ENCODE measurements around the gene EDAR.

DNA sequence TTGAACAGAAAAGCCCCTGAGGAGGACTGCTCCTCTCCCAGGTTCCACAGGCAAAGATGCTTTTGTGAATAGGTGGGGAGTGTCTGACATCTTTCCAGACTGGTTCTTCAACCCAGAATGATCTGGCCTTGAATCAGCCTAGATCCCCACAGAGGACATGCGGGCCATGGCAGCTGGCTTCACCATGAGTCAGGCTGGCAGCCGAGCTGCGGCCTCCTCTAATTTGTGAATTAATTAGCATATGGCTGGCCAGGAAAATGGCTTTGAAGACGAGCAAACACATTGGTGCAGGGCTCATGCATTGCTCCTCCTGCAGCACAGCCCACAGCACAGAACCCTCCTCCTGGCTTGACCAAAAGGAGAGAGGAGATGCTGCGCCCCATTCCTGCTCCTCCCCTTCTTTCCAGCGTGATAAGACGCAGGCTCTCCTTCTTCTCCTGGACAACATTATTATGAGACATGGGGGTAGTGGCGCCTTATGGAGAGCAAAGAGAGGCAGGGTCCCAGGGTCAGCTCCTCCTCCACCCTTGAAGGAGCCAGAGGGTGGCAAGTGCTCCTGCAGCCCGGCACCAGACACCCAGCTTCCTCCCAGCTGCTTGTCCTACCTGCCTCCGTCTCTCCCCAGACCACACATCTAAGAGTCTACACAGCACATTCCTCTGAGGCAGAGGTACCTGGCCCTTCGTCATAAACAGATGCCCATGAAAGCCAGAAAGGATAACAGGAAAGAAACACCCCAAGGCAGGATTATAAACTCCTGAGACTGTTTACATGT lies 66.7 kb downstream of the EDAR start:
- TF ChIP-seq, protein P1, sequence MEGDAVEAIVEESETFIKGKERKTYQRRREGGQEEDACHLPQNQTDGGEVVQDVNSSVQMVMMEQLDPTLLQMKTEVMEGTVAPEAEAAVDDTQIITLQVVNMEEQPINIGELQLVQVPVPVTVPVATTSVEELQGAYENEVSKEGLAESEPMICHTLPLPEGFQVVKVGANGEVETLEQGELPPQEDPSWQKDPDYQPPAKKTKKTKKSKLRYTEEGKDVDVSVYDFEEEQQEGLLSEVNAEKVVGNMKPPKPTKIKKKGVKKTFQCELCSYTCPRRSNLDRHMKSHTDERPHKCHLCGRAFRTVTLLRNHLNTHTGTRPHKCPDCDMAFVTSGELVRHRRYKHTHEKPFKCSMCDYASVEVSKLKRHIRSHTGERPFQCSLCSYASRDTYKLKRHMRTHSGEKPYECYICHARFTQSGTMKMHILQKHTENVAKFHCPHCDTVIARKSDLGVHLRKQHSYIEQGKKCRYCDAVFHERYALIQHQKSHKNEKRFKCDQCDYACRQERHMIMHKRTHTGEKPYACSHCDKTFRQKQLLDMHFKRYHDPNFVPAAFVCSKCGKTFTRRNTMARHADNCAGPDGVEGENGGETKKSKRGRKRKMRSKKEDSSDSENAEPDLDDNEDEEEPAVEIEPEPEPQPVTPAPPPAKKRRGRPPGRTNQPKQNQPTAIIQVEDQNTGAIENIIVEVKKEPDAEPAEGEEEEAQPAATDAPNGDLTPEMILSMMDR (IDR thresholded peaks at IDR 0.05; ENCODE audit: insufficient read depth, low read depth, low read length), result no peak
- TF ChIP-seq EZH2 (IDR thresholded peaks at IDR 0.05; ENCODE audit: insufficient read depth, low read length), result no peak

All from astrocyte (in vitro differentiated cells and primary cell).